HFF-Myc (cell line): Measurements from ENCODE around the gene MTO1.
"Not testable (repeated sequence)": the region's sequence is repeated elsewhere in the genome, so short reads cannot be mapped to it uniquely, and the experiment has no call there.

Source experiments
- DNase-seq: peaks from one replicate; pipeline ENCODE4 v3.0.0-alpha.2; 2011; ENCODE audit warnings: low read depth; ENCODE audit errors: extremely low read depth
- H3K4me3 ChIP-seq: replicated peaks from 2 replicates; pipeline ENCODE4 v1.5.1; 2011; ENCODE audit warnings: low read depth, mild to moderate bottlenecking, control low read depth, low read length
- CTCF ChIP-seq: IDR thresholded peaks from 2 replicates; pipeline ENCODE4 v1.5.1; 2012; ENCODE audit warnings: mild to moderate bottlenecking, low read depth, low read length, control low read depth; ENCODE audit errors: missing control alignments

The MTO1 gene

GRCh38 chr6:73451223-73452106, 10.1 kb upstream of the MTO1 start:
- peak overlapping the region; percentile 80 for H3K4me3 ChIP-seq
- DNase-seq = no peak

GRCh38 chr6:73452107-73452461, 9.5 kb upstream of the MTO1 start, which contains the start of gene CGAS:
Gene CGAS (minus strand): TSS chr6:73452297. CDS start chr6:73452181, 116 bp downstream.
- no peak for TF ChIP-seq CTCF
- DNase-seq = peak; percentile 33
- peak within 1 kb of the TSS; percentile 80 for H3K4me3 ChIP-seq

More at GRCh38 chr6:73451223-73452106, 10.1 kb upstream of the MTO1 start:
- TF ChIP-seq CTCF = no peak

- no peak for TF ChIP-seq CTCF
- DNase-seq = no peak
- no peak overlapping the region for H3K4me3 ChIP-seq
Observed at GRCh38 chr6:73455865-73456629, 5.5 kb upstream of the MTO1 start.

- H3K4me3 ChIP-seq, DNase-seq: not testable (repeated sequence)
Observed at GRCh38 chr6:73459474-73459873, 2.1 kb upstream of the MTO1 start.

- TF ChIP-seq CTCF = no peak
- no peak for DNase-seq
- H3K4me3 ChIP-seq = no peak overlapping the region
Observed at GRCh38 chr6:73460056-73460455, 1.5 kb upstream of the MTO1 start.

GRCh38 chr6:73471686-73472290, 10.3 kb downstream of the MTO1 start:
- H3K4me3 ChIP-seq = no peak overlapping the region
- TF ChIP-seq CTCF = no peak
- no peak for DNase-seq

GRCh38 chr6:73476723-73477122, 15.2 kb downstream of the MTO1 start:
- DNase-seq = no peak
- H3K4me3 ChIP-seq = no peak overlapping the region
- TF ChIP-seq CTCF = no peak
